K562 (cell line): ENCODE data around the gene BRINP2. TPM values are rescaled to one million over a fixed set of nuclear protein-coding genes. Genes with fewer than 3 reads are reported as not detected.

ENCODE experiments used
- ATAC-seq: fragments of 200-7000 bp; cut with Tn5 transposase; 3 replicates; pipeline ENCODE4 v1.9.1; 2020; ENCODE audit warnings: moderate library complexity
- BruUV-seq: library from RNA; stranded (reverse); fragments of 400-500 nt; replicated peaks from 2 replicates; lab custom pipeline; 2021; lab: Mats Ljungman, UMichigan
- CTCF ChIA-PET: fragments of 300-600 bp; formaldehyde crosslinking; extraction: SDS; loops from one replicate; lab custom pipeline; 2021; ENCODE audit warnings: low intra/inter-chr PET ratio; lab: Yijun Ruan, JAX
- POLR2A ChIA-PET: fragments of 300-600, 350-650 bp; sonication (Branson Sonifier 250); formaldehyde crosslinking; extraction: SDS; loops from one replicate; lab custom pipeline; 2021; ENCODE audit warnings: antibody characterized with exemption, inconsistent platforms; lab: Yijun Ruan, JAX
- DNase-seq, 4 experiments: peaks; one replicate each; pipeline versions ENCODE4 v3.0.0 to v3.0.0-alpha.2; 2011 to 2018; ENCODE audit warnings: low spot score in 3 of 4, mixed read lengths in 3 of 4; ENCODE audit errors: extremely low read depth in 1 of 4
- FAIRE-seq: peaks from 2 replicates; lab custom pipeline; 2011; peaks lifted over from hg19 to GRCh38; lab: Jason Lieb, UNC
- H2AFZ ChIP-seq: 2 replicates; pipeline ENCODE4 v1.6.0; 2011; ENCODE audit warnings: low read depth, low read length, control low read depth, inconsistent platforms
- H3K27ac ChIP-seq: fragments of 200-600 bp; 3 replicates; pipeline ENCODE4 v1.8.0; 2011; ENCODE audit warnings: low read depth, mild to moderate bottlenecking, control low read depth, inconsistent platforms, low read length, moderate library complexity, mixed read lengths; ENCODE audit errors: extremely low read depth
- H3K27me3 ChIP-seq, 2 experiments: fragments of 300-600 bp in 1 of 2; 2 replicates in 1 of 2; 3 replicates in 1 of 2; pipeline versions ENCODE4 v1.6.0 to v1.8.0; 2011; ENCODE audit warnings: inconsistent platforms in 2 of 2, low read length in 2 of 2, mild to moderate bottlenecking in 1 of 2, mixed read lengths in 1 of 2, moderate library complexity in 1 of 2; ENCODE audit not compliant: control insufficient read depth in 2 of 2, insufficient read depth in 2 of 2
- H3K36me3 ChIP-seq: fragments of 300-600 bp; 3 replicates; pipeline ENCODE4 v1.8.0; 2011; ENCODE audit warnings: mild to moderate bottlenecking, low read length, inconsistent platforms; ENCODE audit not compliant: control insufficient read depth, insufficient read depth
- H3K4me1 ChIP-seq, 2 experiments: fragments of 200-600 bp in 1 of 2; replicated peaks in 1 of 2; 2 replicates in 1 of 2; 3 replicates in 1 of 2; pipeline versions ENCODE4 v1.5.1 to v1.8.0; 2011; ENCODE audit warnings: inconsistent platforms in 2 of 2, low read length in 2 of 2, mild to moderate bottlenecking in 1 of 2, mixed read lengths in 1 of 2, moderate library complexity in 1 of 2; ENCODE audit not compliant: control insufficient read depth in 2 of 2, insufficient read depth in 2 of 2
- H3K4me2 ChIP-seq: 2 replicates; pipeline ENCODE4 v1.6.1; 2011; ENCODE audit warnings: low read length, control low read depth, inconsistent platforms, mixed read lengths; ENCODE audit not compliant: insufficient read depth
- H3K4me3 ChIP-seq: fragments of 200-600 bp; sonication (generic), shearing (Covaris generic); 2 replicates; pipeline ENCODE4 v1.5.1; 2016; ENCODE audit warnings: control low read depth, inconsistent platforms
- H3K79me2 ChIP-seq: fragments of 200-600 bp; 3 replicates; pipeline ENCODE4 v1.8.0; 2011; ENCODE audit warnings: low read length, inconsistent platforms; ENCODE audit not compliant: control insufficient read depth, insufficient read depth
- H3K9ac ChIP-seq, 2 experiments: 2 replicates each; pipeline versions ENCODE4 v1.6.0 to v1.6.1; 2011; ENCODE audit warnings: low read depth in 2 of 2, low read length in 2 of 2, control low read depth in 1 of 2, inconsistent platforms in 1 of 2, mild to moderate bottlenecking in 1 of 2, mixed read lengths in 1 of 2; ENCODE audit not compliant: insufficient read depth in 1 of 2
- H3K9me1 ChIP-seq: one replicate; pipeline ENCODE4 v1.6.0; 2011; ENCODE audit warnings: inconsistent platforms, mild to moderate bottlenecking, low read length, moderate library complexity; ENCODE audit not compliant: control insufficient read depth, insufficient read depth
- H3K9me3 ChIP-seq: replicated peaks from 2 replicates; pipeline ENCODE4 v1.5.1; 2011; ENCODE audit warnings: low read depth, low read length, inconsistent platforms; ENCODE audit not compliant: control insufficient read depth, insufficient read depth
- H4K20me1 ChIP-seq: replicated peaks from 2 replicates; pipeline ENCODE4 v1.6.1; 2011; ENCODE audit warnings: low read length, inconsistent platforms, mixed read lengths; ENCODE audit not compliant: control insufficient read depth, insufficient read depth
- CEBPG ChIP-seq, 3 experiments: fragments of 200-800 bp in 1 of 3; sonication (Bioruptor generic) in 1 of 3; sonication (generic) in 1 of 3; formaldehyde crosslinking in 1 of 3; IDR thresholded peaks in 2 of 3; conservative IDR thresholded peaks in 1 of 3; 2 replicates each; pipeline versions ENCODE4 v1.6.1 to v1.8.0; 2016 to 2022; ENCODE audit warnings: missing compliant biosample characterization in 2 of 3, missing genetic modification characterization in 2 of 3, mild to moderate bottlenecking in 1 of 3, missing genetic modification reagents in 1 of 3
- TBL1XR1 ChIP-seq, 2 experiments: IDR thresholded peaks; 2 replicates each; pipeline ENCODE4 v1.6.1; 2012; ENCODE audit warnings: improper control_type of control experiment in 2 of 2, low read length in 2 of 2, mild to moderate bottlenecking in 1 of 2
- ZNF407 ChIP-seq: fragments of 450-650 bp; IDR thresholded peaks from 2 replicates; pipeline ENCODE4 v1.6.1; 2016; ENCODE audit warnings: low read depth
- ZNF444 ChIP-seq: fragments of 250-450 bp; sonication (Bioruptor Pico); IDR thresholded peaks from 2 replicates; pipeline ENCODE4 v1.4.0; 2020; ENCODE audit warnings: mild to moderate bottlenecking, moderate library complexity
- ZNF507 ChIP-seq: conservative IDR thresholded peaks from 2 replicates; pipeline ENCODE4 v1.6.1; 2017; ENCODE audit warnings: missing genetic modification characterization, missing compliant biosample characterization
- ZNF589 ChIP-seq: fragments of 200-800 bp; sonication (Bioruptor generic); IDR thresholded peaks from 2 replicates; pipeline ENCODE4 v1.6.1; 2016; ENCODE audit warnings: low read depth, missing genetic modification characterization, missing compliant biosample characterization
- WGBS: fragments of 100-300 bp; shearing (Covaris generic); methylation state at CpG from one replicate; pipeline ENCODE4 v1.1.6; 2016; ENCODE audit warnings: low coverage, mixed read lengths; ENCODE audit not compliant: insufficient coverage; ENCODE audit errors: missing lambda C conversion rate; 5-methylcytosine and 5-hydroxymethylcytosine counted together
- in situ Hi-C: fragments of 300-500 bp; cut with MboI; formaldehyde crosslinking; loops from 4 replicates; pipeline ENCODE4 v1.15.0; 2018; ENCODE audit warnings: inconsistent platforms, mixed read lengths
- intact Hi-C: fragments of 100-400 bp; cut with micrococcal nuclease; formaldehyde crosslinking; loops from 2 replicates; pipeline ENCODE4 v1.14.2; 2022
- polyA plus RNA-seq, 8 experiments: library from polyadenylated mRNA; depleted of rRNA in 4 of 8; stranded (reverse) in 5 of 8; unstranded in 3 of 8; fragments of >200 nt; fragmentation: Nextera tagmentation in 2 of 8; fragmentation: Illumina TruSeq in 1 of 8; extraction: Ambion mirVana in 2 of 8; extraction: Trizol in 1 of 8; gene quantifications; 2 replicates each; pipeline versions ENCODE4 v1.2.1 to v1.2.3, GENCODE V29; 2011 to 2014; ENCODE audit warnings: inconsistent platforms in 1 of 8, missing spikeins in 1 of 8
- total RNA-seq, 7 experiments: library from RNA; depleted of rRNA in 6 of 7; stranded (reverse); fragments of >200 nt in 6 of 7; fragmentation: Illumina TruSeq in 2 of 7; extraction: Trizol in 2 of 7; gene quantifications; 2 replicates each; pipeline versions ENCODE4 v1.2.1 to v1.2.3, GENCODE V29; 2011 to 2021; ENCODE audit warnings: low replicate concordance in 1 of 7

BRINP2 gene
- total and polyA plus RNA-seq, 9 of the 15 experiments (the other 6 are each of a cell fraction or from before 2014, with no cell fraction given): not detected

- Histone ChIP-seq H3K9me1 (no peaks in the 10 kb centered on the region), H3K4me2 (no peak overlapping the region), H3K27me3 (no peaks in the 10 kb centered on the region), H3K27ac (no peak overlapping the region), H3K4me1 (no peaks in the 10 kb centered on the region), H3K36me3 (no peaks in the 10 kb centered on the region), H3K79me2 (no peaks in the 10 kb centered on the region), H3K9ac (no peak overlapping the region), H4K20me1 (no peaks in the 10 kb centered on the region), H2AFZ (no peak overlapping the region), H3K9me3 (no peaks in the 10 kb centered on the region; the same call in 1 of the 2 replicates), H3K4me3 (no peak overlapping the region)
- ATAC-seq (no peak), DNase-seq (no peak), FAIRE-seq (no peak)
- no peak for TF ChIP-seq ZNF507
- TF ChIP-seq TBL1XR1 (IDR thresholded peaks at IDR 0.05; ENCODE audit: low read length in 2 of 2): no peak
- no peak for TF ChIP-seq ZNF407
- no peak for TF ChIP-seq CEBPG (CRISPR knock-in tag; IDR thresholded peaks at IDR 0.05)
- TF ChIP-seq CEBPG (tag; conservative IDR thresholded peaks at IDR 0.05 in 1 of 2, IDR thresholded peaks at IDR 0.05 in 1 of 2): 0 out of 4 replicates have a peak, but pooled peaks of 1 of the 2 experiments have one; percentile 8
- no peak for TF ChIP-seq ZNF589
- TF ChIP-seq ZNF444 (CRISPR knock-in tag): no peak
- no TSS peak for BruUV-seq
- ChIA-PET POLR2A (no interaction called here), CTCF (no interaction called here)
- intact Hi-C loops: no loop called here
- in situ Hi-C loops: no loop called here
- 0% methylated on average over 2 of the region's 2 CpGs for WGBS
Observed at GRCh38 chr1:177329871-177330270, 159.1 kb downstream of the BRINP2 start.
